SK-N-SH (cell line): ENCODE measurements around the gene RAB3C.

Experiments used
- EP300 ChIP-seq, 2 experiments: IDR thresholded peaks; 2 replicates each; pipeline versions ENCODE4 v1.4.0 to v1.6.1; 2012; ENCODE audit warnings: borderline replicate concordance in 1 of 2, low read depth in 1 of 2, low read length in 1 of 2
- EZH2phosphoT487 ChIP-seq: fragments of 200-600 bp; sonication (generic); IDR thresholded peaks from 2 replicates; pipeline ENCODE4 v1.6.1; 2017; ENCODE audit warnings: low read depth, mixed run types, mild to moderate bottlenecking, antibody characterized with exemption, moderate library complexity, borderline replicate concordance
- FOXJ3 ChIP-seq: sonication (generic); formaldehyde crosslinking; IDR thresholded peaks from 2 replicates; pipeline ENCODE4 v1.5.1; 2020; ENCODE audit warnings: mild to moderate bottlenecking, missing genetic modification reagents
- GATA2 ChIP-seq: sonication (generic); formaldehyde crosslinking; IDR thresholded peaks from 2 replicates; pipeline ENCODE4 v1.5.0; 2020; ENCODE audit warnings: mild to moderate bottlenecking, missing genetic modification reagents
- MEF2A ChIP-seq: IDR thresholded peaks from 2 replicates; pipeline ENCODE4 v1.4.0; 2012; ENCODE audit warnings: low read depth, borderline replicate concordance
- POLR2AphosphoS5 ChIP-seq: IDR thresholded peaks from 2 replicates; pipeline ENCODE4 v1.6.1; 2012; ENCODE audit warnings: low read depth, low read length
- RAD21 ChIP-seq: IDR thresholded peaks from 2 replicates; pipeline ENCODE4 v1.6.1; 2012; ENCODE audit warnings: mild to moderate bottlenecking, low read length
- RFX5 ChIP-seq: IDR thresholded peaks from 2 replicates; pipeline ENCODE4 v1.6.1; 2012; ENCODE audit warnings: mild to moderate bottlenecking, improper control_type of control experiment, low read length
- TF ChIP-seq, protein P1 (sequence below): fragments of 200-600 bp; sonication (generic); IDR thresholded peaks from 2 replicates; pipeline ENCODE4 v1.6.1; 2017; ENCODE audit warnings: antibody characterized with exemption, mild to moderate bottlenecking, moderate library complexity
- TF ChIP-seq, protein P2 (sequence below): IDR thresholded peaks from 2 replicates; pipeline ENCODE4 v1.4.0; 2012; ENCODE audit warnings: low read depth
- TF ChIP-seq, protein P3 (sequence below): fragments of 150-350 bp; IDR thresholded peaks from 2 replicates; pipeline ENCODE4 v1.6.1; 2016; ENCODE audit warnings: mild to moderate bottlenecking, low read depth, low read length
- TF ChIP-seq, protein P4 (sequence below): IDR thresholded peaks from 2 replicates; pipeline ENCODE4 v1.6.1; 2012; ENCODE audit warnings: mild to moderate bottlenecking, low read depth, low read length, moderate library complexity

- TF ChIP-seq, protein P1, sequence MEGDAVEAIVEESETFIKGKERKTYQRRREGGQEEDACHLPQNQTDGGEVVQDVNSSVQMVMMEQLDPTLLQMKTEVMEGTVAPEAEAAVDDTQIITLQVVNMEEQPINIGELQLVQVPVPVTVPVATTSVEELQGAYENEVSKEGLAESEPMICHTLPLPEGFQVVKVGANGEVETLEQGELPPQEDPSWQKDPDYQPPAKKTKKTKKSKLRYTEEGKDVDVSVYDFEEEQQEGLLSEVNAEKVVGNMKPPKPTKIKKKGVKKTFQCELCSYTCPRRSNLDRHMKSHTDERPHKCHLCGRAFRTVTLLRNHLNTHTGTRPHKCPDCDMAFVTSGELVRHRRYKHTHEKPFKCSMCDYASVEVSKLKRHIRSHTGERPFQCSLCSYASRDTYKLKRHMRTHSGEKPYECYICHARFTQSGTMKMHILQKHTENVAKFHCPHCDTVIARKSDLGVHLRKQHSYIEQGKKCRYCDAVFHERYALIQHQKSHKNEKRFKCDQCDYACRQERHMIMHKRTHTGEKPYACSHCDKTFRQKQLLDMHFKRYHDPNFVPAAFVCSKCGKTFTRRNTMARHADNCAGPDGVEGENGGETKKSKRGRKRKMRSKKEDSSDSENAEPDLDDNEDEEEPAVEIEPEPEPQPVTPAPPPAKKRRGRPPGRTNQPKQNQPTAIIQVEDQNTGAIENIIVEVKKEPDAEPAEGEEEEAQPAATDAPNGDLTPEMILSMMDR = no peak
- TF ChIP-seq FOXJ3 = no peak
- TF ChIP-seq, protein P2, sequence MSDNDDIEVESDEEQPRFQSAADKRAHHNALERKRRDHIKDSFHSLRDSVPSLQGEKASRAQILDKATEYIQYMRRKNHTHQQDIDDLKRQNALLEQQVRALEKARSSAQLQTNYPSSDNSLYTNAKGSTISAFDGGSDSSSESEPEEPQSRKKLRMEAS = no peak
- TF ChIP-seq EZH2phosphoT487 = no peak
- TF ChIP-seq GATA2 = no peak
- TF ChIP-seq RAD21 = no peak
- TF ChIP-seq MEF2A = no peak
- TF ChIP-seq RFX5 = no peak
- no peak for TF ChIP-seq POLR2AphosphoS5
- TF ChIP-seq, protein P3, sequence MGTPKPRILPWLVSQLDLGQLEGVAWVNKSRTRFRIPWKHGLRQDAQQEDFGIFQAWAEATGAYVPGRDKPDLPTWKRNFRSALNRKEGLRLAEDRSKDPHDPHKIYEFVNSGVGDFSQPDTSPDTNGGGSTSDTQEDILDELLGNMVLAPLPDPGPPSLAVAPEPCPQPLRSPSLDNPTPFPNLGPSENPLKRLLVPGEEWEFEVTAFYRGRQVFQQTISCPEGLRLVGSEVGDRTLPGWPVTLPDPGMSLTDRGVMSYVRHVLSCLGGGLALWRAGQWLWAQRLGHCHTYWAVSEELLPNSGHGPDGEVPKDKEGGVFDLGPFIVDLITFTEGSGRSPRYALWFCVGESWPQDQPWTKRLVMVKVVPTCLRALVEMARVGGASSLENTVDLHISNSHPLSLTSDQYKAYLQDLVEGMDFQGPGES = no peak
- no peak for TF ChIP-seq EP300 (IDR thresholded peaks at IDR 0.05; ENCODE audit: borderline replicate concordance in 1 of 2, low read depth in 1 of 2, low read length in 1 of 2)
- TF ChIP-seq, protein P4, sequence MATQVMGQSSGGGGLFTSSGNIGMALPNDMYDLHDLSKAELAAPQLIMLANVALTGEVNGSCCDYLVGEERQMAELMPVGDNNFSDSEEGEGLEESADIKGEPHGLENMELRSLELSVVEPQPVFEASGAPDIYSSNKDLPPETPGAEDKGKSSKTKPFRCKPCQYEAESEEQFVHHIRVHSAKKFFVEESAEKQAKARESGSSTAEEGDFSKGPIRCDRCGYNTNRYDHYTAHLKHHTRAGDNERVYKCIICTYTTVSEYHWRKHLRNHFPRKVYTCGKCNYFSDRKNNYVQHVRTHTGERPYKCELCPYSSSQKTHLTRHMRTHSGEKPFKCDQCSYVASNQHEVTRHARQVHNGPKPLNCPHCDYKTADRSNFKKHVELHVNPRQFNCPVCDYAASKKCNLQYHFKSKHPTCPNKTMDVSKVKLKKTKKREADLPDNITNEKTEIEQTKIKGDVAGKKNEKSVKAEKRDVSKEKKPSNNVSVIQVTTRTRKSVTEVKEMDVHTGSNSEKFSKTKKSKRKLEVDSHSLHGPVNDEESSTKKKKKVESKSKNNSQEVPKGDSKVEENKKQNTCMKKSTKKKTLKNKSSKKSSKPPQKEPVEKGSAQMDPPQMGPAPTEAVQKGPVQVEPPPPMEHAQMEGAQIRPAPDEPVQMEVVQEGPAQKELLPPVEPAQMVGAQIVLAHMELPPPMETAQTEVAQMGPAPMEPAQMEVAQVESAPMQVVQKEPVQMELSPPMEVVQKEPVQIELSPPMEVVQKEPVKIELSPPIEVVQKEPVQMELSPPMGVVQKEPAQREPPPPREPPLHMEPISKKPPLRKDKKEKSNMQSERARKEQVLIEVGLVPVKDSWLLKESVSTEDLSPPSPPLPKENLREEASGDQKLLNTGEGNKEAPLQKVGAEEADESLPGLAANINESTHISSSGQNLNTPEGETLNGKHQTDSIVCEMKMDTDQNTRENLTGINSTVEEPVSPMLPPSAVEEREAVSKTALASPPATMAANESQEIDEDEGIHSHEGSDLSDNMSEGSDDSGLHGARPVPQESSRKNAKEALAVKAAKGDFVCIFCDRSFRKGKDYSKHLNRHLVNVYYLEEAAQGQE = no peak
Observed at GRCh38 chr5:58677650-58678049, 94.8 kb downstream of the RAB3C start.
